H1 (cell line): Measurements from ENCODE around the gene ALDH5A1. TPM values are rescaled to one million over a fixed set of nuclear protein-coding genes. Genes with fewer than 3 reads are reported as not detected.

Experiments
- RXRA ChIP-seq: IDR thresholded peaks from 2 replicates; pipeline ENCODE4 v1.6.1; 2011; ENCODE audit warnings: low read depth, mild to moderate bottlenecking, low read length, moderate library complexity; ENCODE audit not compliant: insufficient read depth
- polyA plus RNA-seq, 7 experiments: library from polyadenylated mRNA; depleted of rRNA in 3 of 7; stranded (reverse) in 5 of 7; unstranded in 2 of 7; fragments of >200 nt in 5 of 7; fragments of 200-250 nt in 2 of 7; gene quantifications; 1 replicate in 5 of 7; 2 replicates in 1 of 7; 4 replicates in 1 of 7; pipeline versions ENCODE4 v1.2.1 to v1.2.3, GENCODE V29; 2011 to 2013; ENCODE audit warnings: missing spikeins in 2 of 7, mixed read lengths in 2 of 7
- total RNA-seq: library from RNA; stranded (reverse); fragmentation: NEBNext Ultra II Directional; extraction: Animal tissue kit (Norgen Biotek cat#: 25700); gene quantifications from 2 replicates; pipeline ENCODE4 v1.2.1, GENCODE V29; 2021
- TF ChIP-seq, protein P1 (sequence below): IDR thresholded peaks from 2 replicates; pipeline ENCODE4 v1.6.1; 2012; ENCODE audit warnings: inconsistent platforms

The ALDH5A1 gene
- total and polyA plus RNA-seq, 2 of the 8 experiments (the other 6 are each of a cell fraction or from before 2014, with no cell fraction given) = 1.5 to 2.4 TPM

GRCh38 chr6:24581084-24581669 is 86.4 kb downstream of the ALDH5A1 start (continued):
- TF ChIP-seq, protein P1, sequence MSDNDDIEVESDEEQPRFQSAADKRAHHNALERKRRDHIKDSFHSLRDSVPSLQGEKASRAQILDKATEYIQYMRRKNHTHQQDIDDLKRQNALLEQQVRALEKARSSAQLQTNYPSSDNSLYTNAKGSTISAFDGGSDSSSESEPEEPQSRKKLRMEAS = 0 out of 2 replicates have a peak, but pooled peaks have one; percentile 28
- no peak for TF ChIP-seq RXRA
